DOHH2 (cell line): ENCODE measurements around the gene CPZ.

Experiments used
- H3F3A ChIP-seq: fragments of 200-600 bp; sonication (generic), shearing (Covaris generic); 2 replicates; pipeline ENCODE4 v1.6.0; 2016; ENCODE audit warnings: antibody characterized with exemption, mild to moderate bottlenecking; ENCODE audit not compliant: control insufficient read depth, insufficient read depth
- H3K27ac ChIP-seq: fragments of 200-600 bp; sonication (generic); 2 replicates; pipeline ENCODE4 v1.5.1; 2014; ENCODE audit warnings: low read depth, mild to moderate bottlenecking, low read length, moderate library complexity
- H3K27me3 ChIP-seq: fragments of 200-600 bp; sonication (generic); 2 replicates; pipeline ENCODE4 v1.6.1; 2014; ENCODE audit warnings: mild to moderate bottlenecking, low read length, mixed read lengths; ENCODE audit not compliant: control insufficient read depth
- H3K36me3 ChIP-seq: fragments of 200-600 bp; sonication (generic); 2 replicates; pipeline ENCODE4 v1.6.1; 2014; ENCODE audit warnings: mild to moderate bottlenecking, low read length, moderate library complexity, mixed read lengths; ENCODE audit not compliant: control insufficient read depth
- H3K4me1 ChIP-seq: fragments of 200-600 bp; sonication (generic); 2 replicates; pipeline ENCODE4 v1.6.1; 2014; ENCODE audit warnings: mild to moderate bottlenecking, low read length, mixed read lengths; ENCODE audit not compliant: control insufficient read depth
- H3K4me2 ChIP-seq: fragments of 200-600 bp; sonication (generic); 2 replicates; pipeline ENCODE4 v1.6.0; 2014; ENCODE audit warnings: mild to moderate bottlenecking, low read length, moderate library complexity
- H3K4me3 ChIP-seq: fragments of 200-600 bp; sonication (generic); 2 replicates; pipeline ENCODE4 v1.5.1; 2014; ENCODE audit warnings: mild to moderate bottlenecking, low read length, mixed read lengths
- H3K79me2 ChIP-seq: fragments of 200-600 bp; sonication (generic); 2 replicates; pipeline ENCODE4 v1.6.1; 2014; ENCODE audit warnings: mild to moderate bottlenecking, low read length, mixed read lengths; ENCODE audit not compliant: control insufficient read depth
- H3K9me2 ChIP-seq: fragments of 200-600 bp; sonication (generic); replicated peaks from 2 replicates; pipeline ENCODE4 v1.6.1; 2014; ENCODE audit warnings: mild to moderate bottlenecking, low read length, mixed read lengths; ENCODE audit not compliant: control insufficient read depth
- H3K9me3 ChIP-seq: fragments of 200-600 bp; sonication (generic); 2 replicates; pipeline ENCODE4 v1.6.1; 2014; ENCODE audit warnings: antibody characterized with exemption, low read length, mixed read lengths; ENCODE audit not compliant: control insufficient read depth, insufficient read depth
- H4K20me1 ChIP-seq: fragments of 200-600 bp; sonication (generic); 2 replicates; pipeline ENCODE4 v1.6.0; 2014; ENCODE audit warnings: low read depth, mild to moderate bottlenecking, antibody characterized with exemption, low read length, moderate library complexity; ENCODE audit not compliant: control insufficient read depth, insufficient read depth
- EZH2phosphoT487 ChIP-seq: fragments of 200-600 bp; sonication (generic); IDR thresholded peaks from 2 replicates; pipeline ENCODE4 v1.6.1; 2017; ENCODE audit warnings: borderline replicate concordance, mild to moderate bottlenecking, antibody characterized with exemption, low read length, moderate library complexity, mixed read lengths
- TF ChIP-seq, protein P1 (sequence below): fragments of 200-600 bp; sonication (generic); IDR thresholded peaks from one replicate; pipeline ENCODE4 v1.5.1; 2014; ENCODE audit warnings: antibody characterized with exemption, mild to moderate bottlenecking, low read depth, low read length; ENCODE audit not compliant: poor library complexity, severe bottlenecking

CPZ gene

DNA sequence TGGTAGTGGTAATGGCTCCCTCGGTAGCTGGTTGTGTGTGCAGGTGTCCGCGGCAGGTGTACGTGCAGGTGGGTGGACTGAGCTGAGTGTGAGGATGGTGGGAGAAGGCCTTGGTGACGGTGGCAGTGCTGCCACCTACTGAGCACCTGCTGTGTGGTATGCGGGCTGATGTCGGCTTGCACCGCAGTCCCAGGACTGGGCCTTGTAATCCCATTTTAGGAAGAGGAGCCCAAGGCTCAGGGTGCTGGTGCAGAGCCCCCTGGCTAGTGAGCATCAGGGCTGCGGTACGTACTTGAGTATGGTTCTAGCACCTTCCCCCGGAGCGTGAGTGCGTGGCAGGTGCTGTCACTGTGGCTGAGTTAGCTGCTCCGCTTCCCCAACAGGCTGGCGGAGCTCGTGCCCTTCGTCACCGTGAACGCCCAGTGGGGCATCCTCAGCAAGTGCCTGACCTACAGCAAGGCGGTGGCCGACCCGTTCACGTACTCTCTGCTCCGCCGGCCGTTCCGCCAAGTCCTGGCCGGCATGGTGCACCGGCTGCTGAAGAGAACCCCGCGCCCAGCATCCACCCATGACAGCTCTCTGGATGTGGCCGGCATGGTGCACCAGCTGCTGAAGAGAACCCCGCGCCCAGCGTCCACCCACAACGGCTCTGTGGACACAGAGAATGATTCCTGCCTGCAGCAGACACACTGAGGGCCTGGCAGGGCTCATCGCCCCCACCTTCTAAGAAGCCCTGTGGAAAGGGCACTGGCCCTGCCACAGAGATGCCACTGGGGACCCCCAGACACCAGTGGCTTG, 5.7 kb upstream of the CPZ start:
- Histone ChIP-seq H3K36me3 (no peaks in the 10 kb centered on the region), H3K4me1 (no peaks in the 10 kb centered on the region), H3F3A (no peaks in the 10 kb centered on the region), H4K20me1 (no peaks in the 10 kb centered on the region), H3K79me2 (no peaks in the 10 kb centered on the region), H3K27ac (no peak overlapping the region), H3K9me3 (no peaks in the 10 kb centered on the region), H3K4me2 (no peak overlapping the region), H3K9me2 (no peaks in the 10 kb centered on the region), H3K27me3 (no peaks in the 10 kb centered on the region), H3K4me3 (no peak overlapping the region)
- TF ChIP-seq, protein P1, sequence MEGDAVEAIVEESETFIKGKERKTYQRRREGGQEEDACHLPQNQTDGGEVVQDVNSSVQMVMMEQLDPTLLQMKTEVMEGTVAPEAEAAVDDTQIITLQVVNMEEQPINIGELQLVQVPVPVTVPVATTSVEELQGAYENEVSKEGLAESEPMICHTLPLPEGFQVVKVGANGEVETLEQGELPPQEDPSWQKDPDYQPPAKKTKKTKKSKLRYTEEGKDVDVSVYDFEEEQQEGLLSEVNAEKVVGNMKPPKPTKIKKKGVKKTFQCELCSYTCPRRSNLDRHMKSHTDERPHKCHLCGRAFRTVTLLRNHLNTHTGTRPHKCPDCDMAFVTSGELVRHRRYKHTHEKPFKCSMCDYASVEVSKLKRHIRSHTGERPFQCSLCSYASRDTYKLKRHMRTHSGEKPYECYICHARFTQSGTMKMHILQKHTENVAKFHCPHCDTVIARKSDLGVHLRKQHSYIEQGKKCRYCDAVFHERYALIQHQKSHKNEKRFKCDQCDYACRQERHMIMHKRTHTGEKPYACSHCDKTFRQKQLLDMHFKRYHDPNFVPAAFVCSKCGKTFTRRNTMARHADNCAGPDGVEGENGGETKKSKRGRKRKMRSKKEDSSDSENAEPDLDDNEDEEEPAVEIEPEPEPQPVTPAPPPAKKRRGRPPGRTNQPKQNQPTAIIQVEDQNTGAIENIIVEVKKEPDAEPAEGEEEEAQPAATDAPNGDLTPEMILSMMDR: peak; percentile 44
- no peak for TF ChIP-seq EZH2phosphoT487

DNA sequence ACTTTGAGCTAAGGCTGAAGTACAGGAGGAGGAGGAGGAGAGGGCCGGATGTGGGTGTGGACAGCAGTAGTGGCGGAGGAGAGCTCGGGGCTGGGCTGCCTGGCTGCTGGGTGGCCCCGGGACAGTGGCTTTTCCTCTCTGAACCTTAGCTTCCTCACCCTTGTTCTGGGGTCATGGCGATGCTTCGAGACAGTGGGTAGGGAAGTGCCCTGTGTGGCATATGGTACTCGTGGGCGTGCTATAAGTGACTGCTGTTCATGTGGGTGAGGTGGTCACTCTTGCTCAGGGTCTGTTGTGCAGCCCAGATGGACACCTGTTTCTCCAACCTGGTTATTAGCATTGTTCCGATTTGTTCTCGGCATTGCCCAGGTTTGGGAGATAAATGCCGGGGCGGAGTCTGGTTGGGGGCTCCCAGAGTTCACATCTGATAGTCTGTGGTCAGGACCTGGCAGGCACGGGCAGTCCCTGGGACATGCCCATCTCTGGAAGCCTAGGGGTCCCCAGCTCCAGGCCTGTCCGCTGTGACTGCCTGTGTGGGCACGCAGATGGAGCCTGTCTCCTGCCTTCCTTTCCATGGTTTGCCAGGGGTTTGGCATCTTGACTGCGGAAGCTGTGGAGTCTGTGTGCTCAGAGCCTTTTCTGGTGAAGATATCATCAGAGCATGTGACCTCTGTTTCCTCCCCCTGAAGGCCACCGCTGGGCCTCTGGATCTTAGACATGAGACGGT, 4.9 kb upstream of the CPZ start:
- Histone ChIP-seq H3K27me3 (no peaks in the 10 kb centered on the region), H3K79me2 (no peaks in the 10 kb centered on the region), H4K20me1 (no peaks in the 10 kb centered on the region), H3K36me3 (no peaks in the 10 kb centered on the region), H3K4me3 (no peak overlapping the region), H3F3A (no peaks in the 10 kb centered on the region), H3K9me2 (no peaks in the 10 kb centered on the region), H3K4me1 (no peaks in the 10 kb centered on the region), H3K27ac (no peak overlapping the region), H3K9me3 (no peaks in the 10 kb centered on the region), H3K4me2 (no peak overlapping the region)
- TF ChIP-seq EZH2phosphoT487: no peak
- TF ChIP-seq, protein P1: no peak

DNA sequence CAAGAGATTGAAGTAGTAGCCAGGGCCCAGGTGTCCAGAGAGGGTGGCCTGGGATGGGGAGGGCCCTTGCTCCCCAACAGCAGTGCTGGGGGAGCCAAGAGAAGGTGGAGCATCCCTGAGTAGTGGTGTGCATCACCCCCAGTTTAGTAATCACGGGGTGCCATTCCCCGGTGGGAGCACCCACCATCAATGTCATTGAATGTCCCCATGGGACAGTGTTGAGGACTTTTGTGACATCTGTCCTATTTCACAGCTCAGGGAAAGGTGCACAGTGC, 4.4 kb upstream of the CPZ start:
- TF ChIP-seq, protein P1: no peak
- TF ChIP-seq EZH2phosphoT487: no peak
- H3K27me3 ChIP-seq: peaks cover 1% of the 10 kb centered on the region; the same call in 1 of the 2 replicates

More for the DNA sequence above, 4.4 kb upstream of the CPZ start:
- Histone ChIP-seq H3K9me2 (no peaks in the 10 kb centered on the region), H3K27ac (no peak overlapping the region), H4K20me1 (no peaks in the 10 kb centered on the region), H3K4me3 (no peak overlapping the region), H3K79me2 (no peaks in the 10 kb centered on the region), H3F3A (no peaks in the 10 kb centered on the region), H3K4me1 (no peaks in the 10 kb centered on the region), H3K9me3 (no peaks in the 10 kb centered on the region), H3K4me2 (no peak overlapping the region), H3K36me3 (no peaks in the 10 kb centered on the region)
